GM12878 (cell line): Measurements from ENCODE around the gene VPS13C. TPM values are rescaled to one million over a fixed set of nuclear protein-coding genes. Genes with fewer than 3 reads are reported as not detected.

ENCODE experiments used
- ATAC-seq: fragments of 200-7000 bp; cut with Tn5 transposase; 3 replicates; pipeline ENCODE4 v1.9.1; 2020; ENCODE audit warnings: mild to moderate bottlenecking, moderate library complexity
- BruUV-seq: library from RNA; stranded (reverse); fragments of 400-500 nt; replicated peaks from 2 replicates; lab custom pipeline; 2021; lab: Mats Ljungman, UMichigan
- CTCF ChIA-PET: fragments of 300-600 bp; sonication (Branson Sonifier 250); formaldehyde crosslinking; extraction: SDS; loops from one replicate; lab custom pipeline; 2021; ENCODE audit warnings: inconsistent platforms; lab: Yijun Ruan, JAX
- POLR2A ChIA-PET: fragments of 350-600 bp; formaldehyde crosslinking; extraction: SDS; loops from one replicate; lab custom pipeline; 2021; ENCODE audit warnings: inconsistent platforms; lab: Charles Lee
- RAD21 ChIA-PET: fragments of 300-600 bp; sonication (Branson Sonifier 250); formaldehyde crosslinking; loops from one replicate; lab custom pipeline; 2023; ENCODE audit warnings: antibody characterized with exemption; ENCODE audit not compliant: unreplicated experiment; lab: Charles Lee
- SMC1A ChIA-PET: fragments of 300-600 bp; sonication (Branson Sonifier 250); formaldehyde crosslinking; loops from one replicate; lab custom pipeline; 2023; ENCODE audit not compliant: unreplicated experiment, uncharacterized antibody; lab: Charles Lee
- DNase-seq: peaks from one replicate; pipeline ENCODE4 v3.0.0-alpha.2; 2011; ENCODE audit warnings: low read depth, low spot score
- FAIRE-seq: peaks from 3 replicates; lab custom pipeline; 2011; peaks lifted over from hg19 to GRCh38; lab: Jason Lieb, UNC
- H2AFZ ChIP-seq: 2 replicates; pipeline ENCODE4 v1.6.0; 2011; ENCODE audit warnings: low read depth, low read length, control low read depth; ENCODE audit not compliant: control insufficient read depth
- H3K27ac ChIP-seq: 2 replicates; pipeline ENCODE4 v1.5.1; 2011; ENCODE audit warnings: control low read depth; ENCODE audit not compliant: control insufficient read depth, insufficient read depth
- H3K27me3 ChIP-seq, 2 experiments: replicated peaks in 1 of 2; 2 replicates each; pipeline versions ENCODE4 v1.6.0 to v1.6.1; 2011; ENCODE audit warnings: low read length in 1 of 2; ENCODE audit not compliant: control insufficient read depth in 2 of 2, insufficient read depth in 2 of 2
- H3K36me3 ChIP-seq, 2 experiments: 2 replicates each; pipeline ENCODE4 v1.5.1; 2011; ENCODE audit warnings: low read length in 1 of 2; ENCODE audit not compliant: control insufficient read depth in 2 of 2, insufficient read depth in 2 of 2
- H3K4me1 ChIP-seq: 2 replicates; pipeline ENCODE4 v1.6.1; 2011; ENCODE audit warnings: mild to moderate bottlenecking, low read length, moderate library complexity, mixed read lengths; ENCODE audit not compliant: control insufficient read depth, insufficient read depth
- H3K4me2 ChIP-seq: 2 replicates; pipeline ENCODE4 v1.6.0; 2011; ENCODE audit warnings: control low read depth; ENCODE audit not compliant: control insufficient read depth, insufficient read depth
- H3K4me3 ChIP-seq: fragments of 200-600 bp; sonication (generic); 2 replicates; pipeline ENCODE4 v1.5.1; 2016
- H3K79me2 ChIP-seq: 2 replicates; pipeline ENCODE4 v1.6.0; 2011; ENCODE audit warnings: low read length; ENCODE audit not compliant: control insufficient read depth, insufficient read depth
- H3K9ac ChIP-seq: 2 replicates; pipeline ENCODE4 v1.8.0; 2011; ENCODE audit warnings: low read length, control low read depth, mixed read lengths; ENCODE audit not compliant: control insufficient read depth, insufficient read depth
- H3K9me3 ChIP-seq: replicated peaks from 3 replicates; pipeline ENCODE4 v1.5.1; 2011; ENCODE audit warnings: mild to moderate bottlenecking, low read length; ENCODE audit not compliant: control insufficient read depth, insufficient read depth
- H4K20me1 ChIP-seq: 2 replicates; pipeline ENCODE4 v1.6.0; 2011; ENCODE audit not compliant: control insufficient read depth, insufficient read depth
- FOS ChIP-seq: IDR thresholded peaks from 3 replicates; pipeline ENCODE4 v1.6.1; 2011; ENCODE audit warnings: borderline replicate concordance; ENCODE audit not compliant: insufficient read length; ENCODE audit errors: extremely low read depth
- FOXM1 ChIP-seq: IDR thresholded peaks from 2 replicates; pipeline ENCODE4 v1.6.1; 2012; ENCODE audit warnings: low read depth, mild to moderate bottlenecking, inconsistent platforms, low read length, moderate library complexity
- HDAC6 ChIP-seq: fragments of 200-600 bp; sonication (generic); IDR thresholded peaks from one replicate; pipeline ENCODE4 v1.8.0; 2017; ENCODE audit warnings: antibody characterized with exemption; ENCODE audit not compliant: unreplicated experiment
- POLR2AphosphoS2 ChIP-seq: IDR thresholded peaks from 2 replicates; pipeline ENCODE4 v1.6.1; 2011; ENCODE audit warnings: low read depth, mild to moderate bottlenecking, low read length, improper control_type of control experiment, moderate library complexity
- REST ChIP-seq: IDR thresholded peaks from 2 replicates; pipeline ENCODE4 v1.6.1; 2012; ENCODE audit warnings: mild to moderate bottlenecking, low read depth, low read length
- ZBED1 ChIP-seq: IDR thresholded peaks from 2 replicates; pipeline ENCODE4 v1.6.1; 2016; ENCODE audit warnings: borderline replicate concordance
- ZBTB11 ChIP-seq: fragments of 450-650 bp; formaldehyde crosslinking; IDR thresholded peaks from 2 replicates; pipeline ENCODE4 v1.5.0; 2022; ENCODE audit warnings: mild to moderate bottlenecking, missing genetic modification characterization
- ZZZ3 ChIP-seq: IDR thresholded peaks from 2 replicates; pipeline ENCODE4 v1.6.1; 2011; ENCODE audit warnings: low read depth; ENCODE audit not compliant: control insufficient read depth, insufficient read length
- WGBS: methylation state at CpG from one replicate; pipeline ENCODE4 v1.1.6; 2016; ENCODE audit warnings: low lambda C conversion rate; ENCODE audit not compliant: insufficient replicate concordance, insufficient coverage; ENCODE audit errors: missing lambda C conversion rate; 5-methylcytosine and 5-hydroxymethylcytosine counted together
- in situ Hi-C: fragments of 300-500 bp; cut with MboI; formaldehyde crosslinking; loops from 9 replicates; pipeline ENCODE4 v1.14.3; 2018; ENCODE audit warnings: mixed read lengths
- intact Hi-C: fragments of 100-400 bp; cut with micrococcal nuclease; formaldehyde crosslinking; loops from one replicate; pipeline ENCODE4 v1.14.2; 2022; ENCODE audit not compliant: unreplicated experiment
- polyA plus RNA-seq, 11 experiments: library from polyadenylated mRNA; depleted of rRNA in 4 of 11; unstranded in 6 of 11; stranded (reverse) in 5 of 11; fragments of >200 nt; fragmentation: Nextera tagmentation in 4 of 11; fragmentation: Illumina TruSeq in 1 of 11; extraction: Ambion mirVana in 4 of 11; extraction: Trizol in 1 of 11; gene quantifications; 1 replicate in 1 of 11; 2 replicates in 10 of 11; pipeline versions ENCODE4 v1.2.1 to v1.2.3, GENCODE V29; 2011 to 2016; ENCODE audit warnings: inconsistent platforms in 2 of 11, missing spikeins in 2 of 11, low read depth in 1 of 11
- total RNA-seq, 4 experiments: library from RNA; depleted of rRNA in 3 of 4; stranded (reverse); fragments of >200 nt in 3 of 4; fragmentation: Illumina TruSeq in 1 of 4; extraction: Trizol in 1 of 4; gene quantifications; 2 replicates each; pipeline versions ENCODE4 v1.2.1 to v1.2.3, GENCODE V29; 2013 to 2021

The VPS13C gene
- total and polyA plus RNA-seq, 10 of the 15 experiments (the other 5 are each of a cell fraction or from before 2014, with no cell fraction given): 9.3 to 53.1 (median 31.8) TPM

GRCh38 chr15:61851955-61852354 lies 208.3 kb downstream of the VPS13C start:
- WGBS: 97% methylated on average over 4 of the region's 4 CpGs
- CTCF ChIA-PET: no interaction called here

More at GRCh38 chr15:61851955-61852354, 208.3 kb downstream of the VPS13C start:
- no peaks in the 10 kb centered on the region for H4K20me1 ChIP-seq
- no peak overlapping the region for H3K4me2 ChIP-seq
- ChIA-PET SMC1A (no interaction called here), POLR2A (interaction anchor here (0.5 kb wide), 1 partner anchor 201 kb away, joined by 3 read pairs; no protein-coding TSS in a partner anchor), RAD21 (no interaction called here)
- in situ Hi-C loops: no loop called here
- FAIRE-seq (no peak), DNase-seq (no peak), ATAC-seq (no peak)
- intact Hi-C loops: no loop called here
- no peaks in the 10 kb centered on the region; a peak in 1 of 4 replicates for H3K36me3 ChIP-seq
- H2AFZ ChIP-seq: no peak overlapping the region
- TF ChIP-seq FOS (no peak), ZBTB11 (no peak), ZBED1 (no peak), FOXM1 (no peak), ZZZ3 (no peak), REST (no peak), HDAC6 (no peak), POLR2AphosphoS2 (no peak)
- no peaks in the 10 kb centered on the region for H3K79me2 ChIP-seq
- no peak overlapping the region for H3K4me3 ChIP-seq
- no peaks in the 10 kb centered on the region for H3K27me3 ChIP-seq
- no peaks in the 10 kb centered on the region for H3K9me3 ChIP-seq
- no peak overlapping the region for H3K9ac ChIP-seq
- H3K27ac ChIP-seq: no peak overlapping the region
- no TSS peak for BruUV-seq
- H3K4me1 ChIP-seq: no peaks in the 10 kb centered on the region
